ENCODE measurements around the gene KCTD1. TPM values are rescaled to one million over a fixed set of nuclear protein-coding genes. Genes with fewer than 3 reads are reported as not detected.
A peak's percentile ranks its signal among the peaks of the same experiment; 100 is the strongest.

KCTD1 gene
- polyA plus RNA-seq, 3 donors = 0.40 TPM; not detected in 2

- Mint-ChIP-seq H3K27me3 (ENCODE audit: low read depth in 3 of 3) (peaks cover 0 to 3% (median 2%) of the 10 kb centered on the region in 3 donors), H3K27ac (no peak overlapping the region), H3K36me3 (no peaks in the 10 kb centered on the region), H3K4me3 (no peak overlapping the region), H3K9me3 (no peaks in the 10 kb centered on the region), H3K4me1 (peaks cover 3% of the 10 kb centered on the region)
- intact Hi-C loops (cut with micrococcal nuclease) = no loop called here
- no peak overlapping the region for H3K27ac ChIP-seq (ENCODE audit: low read depth in 1 of 2, low read length in 2 of 2)
- H3K4me2 ChIP-seq (replicated peaks; ENCODE audit: extremely low read depth, low read length, poor library complexity, severe bottlenecking) = no peak overlapping the region
- H3K9me3 ChIP-seq (replicated peaks in 1 of 2; ENCODE audit: control insufficient read depth in 1 of 2, insufficient read depth in 1 of 2, low read length in 2 of 2) = no peaks in the 10 kb centered on the region
- H3K36me3 ChIP-seq (replicated peaks in 1 of 2; ENCODE audit: control insufficient read depth in 1 of 2, insufficient read depth in 2 of 2, low read length in 2 of 2) = no peaks in the 10 kb centered on the region
- no peaks in the 10 kb centered on the region for H3K4me1 ChIP-seq (ENCODE audit: control insufficient read depth in 1 of 2, insufficient read depth in 2 of 2, low read length in 2 of 2)
- no peak overlapping the region for H3K9ac ChIP-seq (ENCODE audit: insufficient read depth, low read length, poor library complexity, severe bottlenecking)
- H4K20me1 ChIP-seq (ENCODE audit: insufficient read depth, low read length) = no peaks in the 10 kb centered on the region
- H2AFZ ChIP-seq (ENCODE audit: insufficient read depth, low read depth, low read length, poor library complexity, severe bottlenecking) = no peak overlapping the region
- no peaks in the 10 kb centered on the region for H3K27me3 ChIP-seq (ENCODE audit: control insufficient read depth in 2 of 2, insufficient read depth in 2 of 2, low read length in 2 of 2)
- H3K4me3 ChIP-seq (replicated peaks in 1 of 3; ENCODE audit: low read depth in 2 of 3, low read length in 3 of 3) = no peak overlapping the region
- no peaks in the 10 kb centered on the region for H3K79me2 ChIP-seq (ENCODE audit: insufficient read depth, low read length)
- DNase-seq = no peak
- TF ChIP-seq, protein P1, sequence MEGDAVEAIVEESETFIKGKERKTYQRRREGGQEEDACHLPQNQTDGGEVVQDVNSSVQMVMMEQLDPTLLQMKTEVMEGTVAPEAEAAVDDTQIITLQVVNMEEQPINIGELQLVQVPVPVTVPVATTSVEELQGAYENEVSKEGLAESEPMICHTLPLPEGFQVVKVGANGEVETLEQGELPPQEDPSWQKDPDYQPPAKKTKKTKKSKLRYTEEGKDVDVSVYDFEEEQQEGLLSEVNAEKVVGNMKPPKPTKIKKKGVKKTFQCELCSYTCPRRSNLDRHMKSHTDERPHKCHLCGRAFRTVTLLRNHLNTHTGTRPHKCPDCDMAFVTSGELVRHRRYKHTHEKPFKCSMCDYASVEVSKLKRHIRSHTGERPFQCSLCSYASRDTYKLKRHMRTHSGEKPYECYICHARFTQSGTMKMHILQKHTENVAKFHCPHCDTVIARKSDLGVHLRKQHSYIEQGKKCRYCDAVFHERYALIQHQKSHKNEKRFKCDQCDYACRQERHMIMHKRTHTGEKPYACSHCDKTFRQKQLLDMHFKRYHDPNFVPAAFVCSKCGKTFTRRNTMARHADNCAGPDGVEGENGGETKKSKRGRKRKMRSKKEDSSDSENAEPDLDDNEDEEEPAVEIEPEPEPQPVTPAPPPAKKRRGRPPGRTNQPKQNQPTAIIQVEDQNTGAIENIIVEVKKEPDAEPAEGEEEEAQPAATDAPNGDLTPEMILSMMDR (IDR thresholded peaks at IDR 0.05) = no peak
- 70% methylated on average over 5 of the region's 5 CpGs for WGBS (ENCODE audit: insufficient coverage)
Measured at GRCh38 chr18:26482569-26482968, 65.8 kb downstream of the KCTD1 start.

- Histone ChIP-seq H3K4me3 (replicated peaks in 1 of 3; ENCODE audit: low read depth in 2 of 3, low read length in 3 of 3) (no peak overlapping the region), H3K4me1 (ENCODE audit: control insufficient read depth in 1 of 2, insufficient read depth in 2 of 2, low read length in 2 of 2) (no peaks in the 10 kb centered on the region), H3K9me3 (replicated peaks in 1 of 2; ENCODE audit: control insufficient read depth in 1 of 2, insufficient read depth in 1 of 2, low read length in 2 of 2) (no peaks in the 10 kb centered on the region), H2AFZ (ENCODE audit: insufficient read depth, low read depth, low read length, poor library complexity, severe bottlenecking) (no peak overlapping the region), H3K27ac (ENCODE audit: low read depth in 1 of 2, low read length in 2 of 2) (no peak overlapping the region), H4K20me1 (ENCODE audit: insufficient read depth, low read length) (no peaks in the 10 kb centered on the region), H3K4me2 (replicated peaks; ENCODE audit: extremely low read depth, low read length, poor library complexity, severe bottlenecking) (no peak overlapping the region), H3K27me3 (ENCODE audit: control insufficient read depth in 2 of 2, insufficient read depth in 2 of 2, low read length in 2 of 2) (no peaks in the 10 kb centered on the region), H3K36me3 (replicated peaks in 1 of 2; ENCODE audit: control insufficient read depth in 1 of 2, insufficient read depth in 2 of 2, low read length in 2 of 2) (no peaks in the 10 kb centered on the region), H3K9ac (ENCODE audit: insufficient read depth, low read length, poor library complexity, severe bottlenecking) (no peak overlapping the region), H3K79me2 (ENCODE audit: insufficient read depth, low read length) (no peaks in the 10 kb centered on the region)
- TF ChIP-seq, protein P1 (IDR thresholded peaks at IDR 0.05) = no peak
- peaks cover 3% of the 10 kb centered on the region for H3K4me1 Mint-ChIP-seq
- no peak for DNase-seq
- no peaks in the 10 kb centered on the region for H3K9me3 Mint-ChIP-seq
- no peaks in the 10 kb centered on the region for H3K36me3 Mint-ChIP-seq
- H3K27ac Mint-ChIP-seq = peak overlapping the region in 1 of 7 donors; percentile 57
- WGBS (ENCODE audit: insufficient coverage) = 100% methylated on average over 4 of the region's 8 CpGs
- intact Hi-C loops (cut with micrococcal nuclease) = no loop called here
- H3K4me3 Mint-ChIP-seq = no peak overlapping the region
- H3K27me3 Mint-ChIP-seq (ENCODE audit: low read depth in 3 of 3) = peaks cover 0 to 2% (median 2%) of the 10 kb centered on the region in 3 donors
Measured at GRCh38 chr18:26480897-26481795, 67.2 kb downstream of the KCTD1 start.

Data from CD14-positive monocyte (primary cell).